IMR-90 (cell line): ENCODE data around the gene CEP126. TPM values are rescaled to one million over a fixed set of nuclear protein-coding genes. Genes with fewer than 3 reads are reported as not detected.

Experiments used
- ATAC-seq: fragments of 200-7000 bp; cut with Tn5 transposase; 2 replicates; pipeline ENCODE4 v1.9.1; 2020; ENCODE audit warnings: low read depth, mild to moderate bottlenecking, moderate library complexity
- BruUV-seq: library from RNA; stranded (reverse); fragments of 400-500 nt; replicated peaks from 2 replicates; lab custom pipeline; 2021; lab: Mats Ljungman, UMichigan
- CTCF ChIA-PET: fragments of 300-600 bp; formaldehyde crosslinking; extraction: SDS; loops from one replicate; lab custom pipeline; 2021; ENCODE audit warnings: antibody characterized with exemption; lab: Yijun Ruan, JAX
- POLR2A ChIA-PET: fragments of 300-600 bp; sonication (Branson Sonifier 250); formaldehyde crosslinking; loops from one replicate; lab custom pipeline; 2022; ENCODE audit warnings: antibody characterized with exemption; ENCODE audit not compliant: unreplicated experiment; lab: Charles Lee
- DNase-seq: peaks from one replicate; pipeline ENCODE4 v3.0.0; 2013
- H2AFZ ChIP-seq: replicated peaks from 2 replicates; pipeline ENCODE3; 2013; ENCODE audit warnings: low read length, mild to moderate bottlenecking; ENCODE audit not compliant: poor library complexity
- H2AK5ac ChIP-seq: 2 replicates; pipeline ENCODE4 v1.6.1; 2013; ENCODE audit warnings: low read depth, low read length, inconsistent platforms
- H2AK9ac ChIP-seq: replicated peaks from 2 replicates; pipeline ENCODE3; 2013; ENCODE audit warnings: mild to moderate bottlenecking, low read depth, low read length, moderate library complexity; ENCODE audit not compliant: poor library complexity
- H2BK120ac ChIP-seq: 2 replicates; pipeline ENCODE4 v1.6.1; 2013; ENCODE audit warnings: low read depth, low read length, inconsistent platforms
- H2BK15ac ChIP-seq: 3 replicates; pipeline ENCODE4 v1.6.1; 2013; ENCODE audit warnings: low read depth, low read length, inconsistent platforms
- H2BK20ac ChIP-seq: 2 replicates; pipeline ENCODE4 v1.6.1; 2013; ENCODE audit warnings: low read depth, mild to moderate bottlenecking, inconsistent platforms, low read length, moderate library complexity
- H2BK5ac ChIP-seq: 2 replicates; pipeline ENCODE4 v1.6.1; 2013; ENCODE audit warnings: mild to moderate bottlenecking, low read depth, low read length, inconsistent platforms; ENCODE audit not compliant: poor library complexity, severe bottlenecking
- H3K14ac ChIP-seq: replicated peaks from 2 replicates; pipeline ENCODE4 v1.6.1; 2013; ENCODE audit warnings: low read depth, low read length, inconsistent platforms
- H3K18ac ChIP-seq: 2 replicates; pipeline ENCODE4 v1.6.1; 2013; ENCODE audit warnings: low read depth, low read length, control low read depth
- H3K23ac ChIP-seq: 2 replicates; pipeline ENCODE4 v1.6.1; 2013; ENCODE audit warnings: low read depth, low read length, inconsistent platforms
- H3K27ac ChIP-seq: 2 replicates; pipeline ENCODE4 v1.5.1; 2013; ENCODE audit warnings: mild to moderate bottlenecking, control low read depth, low read length; ENCODE audit not compliant: insufficient read depth
- H3K27me3 ChIP-seq: 2 replicates; pipeline ENCODE4 v1.6.1; 2013; ENCODE audit warnings: low read length; ENCODE audit not compliant: control insufficient read depth, insufficient read depth
- H3K36me3 ChIP-seq: 2 replicates; pipeline ENCODE4 v1.6.1; 2013; ENCODE audit warnings: low read length, mixed read lengths; ENCODE audit not compliant: control insufficient read depth, insufficient read depth
- H3K4ac ChIP-seq: 2 replicates; pipeline ENCODE4 v1.6.1; 2013; ENCODE audit warnings: low read depth, low read length, inconsistent platforms
- H3K4me1 ChIP-seq: 2 replicates; pipeline ENCODE4 v1.6.1; 2013; ENCODE audit warnings: low read length, mixed read lengths; ENCODE audit not compliant: control insufficient read depth, insufficient read depth
- H3K4me2 ChIP-seq: 2 replicates; pipeline ENCODE4 v1.6.1; 2013; ENCODE audit warnings: low read depth, mild to moderate bottlenecking, control low read depth, low read length, moderate library complexity
- H3K4me3 ChIP-seq: 2 replicates; pipeline ENCODE4 v1.5.1; 2013; ENCODE audit warnings: low read depth, mild to moderate bottlenecking, control low read depth, low read length, moderate library complexity; ENCODE audit not compliant: insufficient read depth
- H3K56ac ChIP-seq: 2 replicates; pipeline ENCODE4 v1.6.1; 2013; ENCODE audit warnings: low read length, inconsistent platforms; ENCODE audit not compliant: insufficient read depth; ENCODE audit errors: extremely low read depth
- H3K79me1 ChIP-seq, 2 experiments: 2 replicates each; pipeline ENCODE4 v1.6.1; 2013; ENCODE audit warnings: low read length in 2 of 2, inconsistent platforms in 1 of 2, low read depth in 1 of 2
- H3K9ac ChIP-seq: 2 replicates; pipeline ENCODE4 v1.6.1; 2013; ENCODE audit warnings: low read depth, low read length, control low read depth
- H3K9me1 ChIP-seq: 2 replicates; pipeline ENCODE4 v1.6.1; 2013; ENCODE audit warnings: low read length, inconsistent platforms; ENCODE audit not compliant: insufficient read depth
- H3K9me3 ChIP-seq: 2 replicates; pipeline ENCODE4 v1.6.1; 2013; ENCODE audit warnings: low read length; ENCODE audit not compliant: control insufficient read depth, insufficient read depth
- H4K20me1 ChIP-seq: 2 replicates; pipeline ENCODE4 v1.6.1; 2013; ENCODE audit warnings: low read length, inconsistent platforms; ENCODE audit not compliant: insufficient read depth
- H4K5ac ChIP-seq: 2 replicates; pipeline ENCODE4 v1.6.1; 2013; ENCODE audit warnings: mild to moderate bottlenecking, low read depth, low read length, control low read depth
- H4K8ac ChIP-seq, 2 experiments: 2 replicates each; pipeline ENCODE4 v1.6.1; 2013; ENCODE audit warnings: low read depth in 2 of 2, low read length in 2 of 2, control low read depth in 1 of 2, inconsistent platforms in 1 of 2
- H4K91ac ChIP-seq: 2 replicates; pipeline ENCODE4 v1.6.1; 2013; ENCODE audit warnings: low read depth, low read length, inconsistent platforms; ENCODE audit not compliant: insufficient read depth
- CEBPB ChIP-seq: IDR thresholded peaks from 2 replicates; pipeline ENCODE4 v1.6.1; 2012; ENCODE audit warnings: low read depth, low read length, improper control_type of control experiment
- FOS ChIP-seq: fragments of 150-350 bp; IDR thresholded peaks from 2 replicates; pipeline ENCODE4 v1.6.1; 2016; ENCODE audit warnings: low read depth, low read length
- NFE2L2 ChIP-seq: fragments of 150-350 bp; IDR thresholded peaks from 2 replicates; pipeline ENCODE4 v1.6.1; 2016; ENCODE audit warnings: low read depth, mild to moderate bottlenecking, low read length
- POLR2A ChIP-seq: IDR thresholded peaks from 2 replicates; pipeline ENCODE4 v1.6.1; 2012; ENCODE audit warnings: mild to moderate bottlenecking, low read depth, low read length
- SMC3 ChIP-seq: fragments of 150-350 bp; IDR thresholded peaks from 2 replicates; pipeline ENCODE4 v1.6.1; 2016; ENCODE audit warnings: low read depth, mild to moderate bottlenecking, antibody characterized with exemption, low read length, moderate library complexity
- WGBS, 2 experiments: methylation state at CpG; one replicate each; pipeline versions ENCODE4 v1.1.5 to v1.1.7; 2013; ENCODE audit warnings: missing lambda C conversion rate in 2 of 2; ENCODE audit not compliant: insufficient read length in 1 of 2; ENCODE audit errors: extremely low coverage in 2 of 2; 5-methylcytosine and 5-hydroxymethylcytosine counted together
- dilution Hi-C: fragments of 300-500 bp; cut with HindIII; formaldehyde crosslinking; loops from one replicate; pipeline ENCODE4 v1.14.3; 2018; ENCODE audit warnings: low sequenced_read_pairs; ENCODE audit not compliant: unreplicated experiment
- in situ Hi-C: fragments of 300-500 bp; cut with MboI; formaldehyde crosslinking; loops from 3 replicates; pipeline ENCODE4 v1.14.3; 2019; ENCODE audit warnings: low sequenced_read_pairs, inconsistent platforms, mixed read lengths
- intact Hi-C: fragments of 100-400 bp; cut with micrococcal nuclease; formaldehyde crosslinking; loops from 2 replicates; pipeline ENCODE4 v1.10.0; 2022
- polyA plus RNA-seq, 3 experiments: library from polyadenylated mRNA; depleted of rRNA; stranded (reverse); fragments of >200 nt; gene quantifications; 2 replicates each; pipeline ENCODE4 v1.2.3, GENCODE V29; 2012; ENCODE audit warnings: low replicate concordance in 1 of 3
- total RNA-seq: library from RNA; depleted of rRNA; stranded (reverse); fragments of >200 nt; gene quantifications from 2 replicates; pipeline ENCODE4 v1.2.3, GENCODE V29; 2012
- TF ChIP-seq, protein P1 (sequence below): conservative IDR thresholded peaks from 2 replicates; pipeline ENCODE4 v1.5.1; 2012; ENCODE audit warnings: mild to moderate bottlenecking, low read depth, low read length, improper control_type of control experiment
- TF ChIP-seq, protein P2 (sequence below): fragments of 150-350 bp; IDR thresholded peaks from 2 replicates; pipeline ENCODE4 v1.6.1; 2016; ENCODE audit warnings: low read depth, mild to moderate bottlenecking, low read length, moderate library complexity, borderline replicate concordance

CEP126 gene
- total and polyA plus RNA-seq, 2 of the 4 experiments (the other 2 are of a cell fraction): 0.72 to 1.4 TPM

- H2BK5ac ChIP-seq: no peak overlapping the region
- H3K4me1 ChIP-seq: no peaks in the 10 kb centered on the region; the same call in 1 of the 2 replicates
- no CpG with 5 or more reads among the region's 2 CpGs for WGBS, 2 experiments
- no peak overlapping the region for H2BK15ac ChIP-seq
- H3K18ac ChIP-seq: no peak overlapping the region
- no peak overlapping the region for H2AK5ac ChIP-seq
- ATAC-seq: peak; percentile 21; the same call in 1 of the 2 replicates
- H4K8ac ChIP-seq: no peak overlapping the region
- H3K9ac ChIP-seq: no peak overlapping the region
- H2BK20ac ChIP-seq: no peak overlapping the region
- H3K4me3 ChIP-seq: no peak overlapping the region
- no TSS peak for BruUV-seq
- H3K4ac ChIP-seq: no peak overlapping the region
- no peak overlapping the region for H2BK120ac ChIP-seq
- 0 out of 2 replicates have a peak, but pooled peaks cover 3% of the 10 kb centered on the region for H3K9me1 ChIP-seq
- no peak overlapping the region for H4K5ac ChIP-seq
- no peak overlapping the region for H3K23ac ChIP-seq
- no peak overlapping the region for H2AFZ ChIP-seq
- H3K27ac ChIP-seq: no peak overlapping the region
- no peak for TF ChIP-seq SMC3
- TF ChIP-seq, protein P1, sequence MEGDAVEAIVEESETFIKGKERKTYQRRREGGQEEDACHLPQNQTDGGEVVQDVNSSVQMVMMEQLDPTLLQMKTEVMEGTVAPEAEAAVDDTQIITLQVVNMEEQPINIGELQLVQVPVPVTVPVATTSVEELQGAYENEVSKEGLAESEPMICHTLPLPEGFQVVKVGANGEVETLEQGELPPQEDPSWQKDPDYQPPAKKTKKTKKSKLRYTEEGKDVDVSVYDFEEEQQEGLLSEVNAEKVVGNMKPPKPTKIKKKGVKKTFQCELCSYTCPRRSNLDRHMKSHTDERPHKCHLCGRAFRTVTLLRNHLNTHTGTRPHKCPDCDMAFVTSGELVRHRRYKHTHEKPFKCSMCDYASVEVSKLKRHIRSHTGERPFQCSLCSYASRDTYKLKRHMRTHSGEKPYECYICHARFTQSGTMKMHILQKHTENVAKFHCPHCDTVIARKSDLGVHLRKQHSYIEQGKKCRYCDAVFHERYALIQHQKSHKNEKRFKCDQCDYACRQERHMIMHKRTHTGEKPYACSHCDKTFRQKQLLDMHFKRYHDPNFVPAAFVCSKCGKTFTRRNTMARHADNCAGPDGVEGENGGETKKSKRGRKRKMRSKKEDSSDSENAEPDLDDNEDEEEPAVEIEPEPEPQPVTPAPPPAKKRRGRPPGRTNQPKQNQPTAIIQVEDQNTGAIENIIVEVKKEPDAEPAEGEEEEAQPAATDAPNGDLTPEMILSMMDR: no peak
- TF ChIP-seq CEBPB: no peak
- TF ChIP-seq NFE2L2: no peak
- no peak for TF ChIP-seq FOS
- TF ChIP-seq, protein P2, sequence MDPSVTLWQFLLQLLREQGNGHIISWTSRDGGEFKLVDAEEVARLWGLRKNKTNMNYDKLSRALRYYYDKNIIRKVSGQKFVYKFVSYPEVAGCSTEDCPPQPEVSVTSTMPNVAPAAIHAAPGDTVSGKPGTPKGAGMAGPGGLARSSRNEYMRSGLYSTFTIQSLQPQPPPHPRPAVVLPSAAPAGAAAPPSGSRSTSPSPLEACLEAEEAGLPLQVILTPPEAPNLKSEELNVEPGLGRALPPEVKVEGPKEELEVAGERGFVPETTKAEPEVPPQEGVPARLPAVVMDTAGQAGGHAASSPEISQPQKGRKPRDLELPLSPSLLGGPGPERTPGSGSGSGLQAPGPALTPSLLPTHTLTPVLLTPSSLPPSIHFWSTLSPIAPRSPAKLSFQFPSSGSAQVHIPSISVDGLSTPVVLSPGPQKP: no peak
- TF ChIP-seq POLR2A: no peak
- DNase-seq: no peak
- H4K91ac ChIP-seq: no peak overlapping the region
- intact Hi-C loops (no loop called here), in situ Hi-C loops (no loop called here), dilution Hi-C loops (no loop called here)
- H3K14ac ChIP-seq: no peak overlapping the region
- H3K4me2 ChIP-seq: peak overlapping the region; percentile 49; the same call in 1 of the 2 replicates
- CTCF ChIA-PET: no interaction called here
- no peaks in the 10 kb centered on the region for H3K9me3 ChIP-seq
- no peaks in the 10 kb centered on the region for H3K36me3 ChIP-seq
- POLR2A ChIA-PET: no interaction called here
- H4K20me1 ChIP-seq: no peaks in the 10 kb centered on the region
- H3K56ac ChIP-seq: no peak overlapping the region
- no peaks in the 10 kb centered on the region for H3K79me1 ChIP-seq
- H2AK9ac ChIP-seq: no peak overlapping the region
- H3K27me3 ChIP-seq: no peaks in the 10 kb centered on the region
Measured at GRCh38 chr11:102026959-102027358, 112.1 kb downstream of the CEP126 start.
